Measurements from ENCODE around the gene GALNTL6. TPM values are rescaled to one million over a fixed set of nuclear protein-coding genes. Genes with fewer than 3 reads are reported as not detected.
A peak's percentile ranks its signal among the peaks of the same experiment; 100 is the strongest.

Gene GALNTL6
- total and polyA plus RNA-seq, 2 experiments from 2014 or later: not detected

DNA sequence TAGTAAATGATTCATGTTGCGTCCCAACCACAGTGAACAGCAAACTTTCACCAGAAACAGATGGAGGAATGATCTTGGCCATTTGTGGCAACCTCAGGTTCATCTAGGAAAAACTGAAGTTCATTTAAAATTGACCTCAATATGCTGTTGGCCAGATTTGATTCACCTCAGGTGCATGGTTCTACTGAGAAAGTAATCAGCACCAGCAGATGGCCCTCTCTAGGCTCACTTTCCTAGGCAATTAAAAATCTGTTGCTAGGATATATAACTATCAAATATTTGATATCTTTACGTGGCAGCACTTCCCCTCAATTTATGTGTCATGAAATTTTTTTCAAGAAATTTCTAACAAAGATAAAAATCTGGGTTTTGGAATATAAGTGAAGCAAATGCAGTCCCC lies 344.7 kb downstream of the GALNTL6 start:
- in situ Hi-C loops (cut with MboI): no loop called here
- TF ChIP-seq EZH2 (IDR thresholded peaks at IDR 0.05; ENCODE audit: insufficient read depth, poor library complexity, severe bottlenecking) (no peak), EZH2phosphoT487 (IDR thresholded peaks at IDR 0.05; ENCODE audit: insufficient read depth, low read depth) (no peak)
- WGBS, 2 experiments (ENCODE audit: low coverage in 1 of 2, low lambda C conversion rate in 2 of 2, missing lambda C conversion rate in 2 of 2): 31 to 53% methylated on average over 2 of the region's 2 CpGs

DNA sequence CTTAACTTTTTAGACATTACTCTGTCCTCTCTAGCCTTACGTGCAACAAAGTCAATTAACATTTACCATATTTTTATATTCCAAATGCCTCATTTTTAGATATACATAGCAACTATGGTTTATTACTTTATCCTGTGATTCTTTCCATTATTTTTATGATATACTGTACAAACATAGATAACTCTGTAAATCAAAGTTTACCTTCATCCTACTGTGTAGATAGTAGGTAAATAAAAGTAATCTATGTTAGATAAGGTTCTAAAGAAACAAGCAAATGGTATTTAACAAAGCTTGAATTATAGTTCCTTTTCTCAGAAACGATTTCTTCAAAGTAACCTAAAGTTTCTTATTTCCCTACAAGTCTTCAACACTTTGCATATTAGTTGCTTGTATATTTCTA lies 350.0 kb downstream of the GALNTL6 start:
- TF ChIP-seq EZH2phosphoT487 (IDR thresholded peaks at IDR 0.05; ENCODE audit: insufficient read depth, low read depth) (no peak), EZH2 (IDR thresholded peaks at IDR 0.05; ENCODE audit: insufficient read depth, poor library complexity, severe bottlenecking) (no peak)
- Histone ChIP-seq H3K36me3 (ENCODE audit: low read depth) (no peaks in the 10 kb centered on the region), H3K9ac (no peak overlapping the region), H3K4me1 (ENCODE audit: insufficient read depth) (no peaks in the 10 kb centered on the region), H3K4me3 (no peak overlapping the region), H3K79me2 (ENCODE audit: insufficient read depth) (no peaks in the 10 kb centered on the region), H3K4me2 (ENCODE audit: unreplicated experiment) (no peak overlapping the region), H3F3A (ENCODE audit: insufficient read depth) (no peaks in the 10 kb centered on the region), H3K9me3 (ENCODE audit: low read depth) (no peaks in the 10 kb centered on the region), H2AFZ (no peak overlapping the region), H3K9me2 (ENCODE audit: insufficient read depth) (no peaks in the 10 kb centered on the region), H4K20me1 (ENCODE audit: insufficient read depth) (no peaks in the 10 kb centered on the region), H3K27me3 (replicated peaks; ENCODE audit: insufficient read depth) (no peaks in the 10 kb centered on the region), H3K27ac (no peak overlapping the region)
- 13% methylated on average over 2 of the region's 2 CpGs for WGBS, 2 experiments (ENCODE audit: low coverage in 1 of 2, low lambda C conversion rate in 2 of 2, missing lambda C conversion rate in 2 of 2)
- in situ Hi-C loops (cut with MboI): no loop called here
- DNase-seq: no peak

More for the DNA sequence above, 344.7 kb downstream of the GALNTL6 start:
- H4K20me1 ChIP-seq (ENCODE audit: insufficient read depth): no peaks in the 10 kb centered on the region
- no peak overlapping the region for H3K9ac ChIP-seq
- no peak overlapping the region for H3K4me3 ChIP-seq
- no peak overlapping the region for H3K4me2 ChIP-seq (ENCODE audit: unreplicated experiment)
- no peaks in the 10 kb centered on the region for H3K27me3 ChIP-seq (replicated peaks; ENCODE audit: insufficient read depth)
- H3K36me3 ChIP-seq (ENCODE audit: low read depth): no peaks in the 10 kb centered on the region
- no peak overlapping the region for H3K27ac ChIP-seq
- H3K79me2 ChIP-seq (ENCODE audit: insufficient read depth): no peaks in the 10 kb centered on the region
- DNase-seq: no peak
- H2AFZ ChIP-seq: no peak overlapping the region
- no peaks in the 10 kb centered on the region for H3K9me3 ChIP-seq (ENCODE audit: low read depth)
- H3K9me2 ChIP-seq (ENCODE audit: insufficient read depth): no peaks in the 10 kb centered on the region
- H3F3A ChIP-seq (ENCODE audit: insufficient read depth): no peaks in the 10 kb centered on the region
- no peaks in the 10 kb centered on the region for H3K4me1 ChIP-seq (ENCODE audit: insufficient read depth)

DNA sequence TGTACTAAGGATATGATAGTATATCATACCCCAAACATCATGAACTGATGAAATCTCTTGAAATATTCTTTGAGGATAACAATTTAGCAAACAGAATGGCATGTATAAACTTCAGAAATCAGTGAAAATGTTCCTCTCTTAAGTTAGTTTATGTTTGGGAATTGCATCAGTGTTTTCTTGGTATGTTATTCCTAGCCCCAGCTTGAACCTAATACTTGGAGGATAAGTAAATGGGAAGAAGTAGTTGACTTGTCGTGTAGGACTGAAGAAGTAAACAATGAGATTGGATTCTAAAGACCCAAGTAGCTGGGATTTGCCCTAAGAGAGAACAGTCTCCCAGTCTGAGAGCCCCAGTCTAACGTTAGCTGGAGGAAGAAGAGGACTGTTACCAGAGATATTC lies 355.7 kb downstream of the GALNTL6 start:
- 0 out of 2 replicates have a peak, but pooled peaks cover 3% of the 10 kb centered on the region for H3K9me2 ChIP-seq (ENCODE audit: insufficient read depth)
- TF ChIP-seq EZH2 (IDR thresholded peaks at IDR 0.05; ENCODE audit: insufficient read depth, poor library complexity, severe bottlenecking) (no peak), EZH2phosphoT487 (IDR thresholded peaks at IDR 0.05; ENCODE audit: insufficient read depth, low read depth) (no peak)
- H3K27me3 ChIP-seq (replicated peaks; ENCODE audit: insufficient read depth): no peaks in the 10 kb centered on the region
- no peak for DNase-seq
- H2AFZ ChIP-seq: no peak overlapping the region
- H3K4me1 ChIP-seq (ENCODE audit: insufficient read depth): no peaks in the 10 kb centered on the region
- H3K27ac ChIP-seq: no peak overlapping the region
- H3F3A ChIP-seq (ENCODE audit: insufficient read depth): no peaks in the 10 kb centered on the region
- no peaks in the 10 kb centered on the region for H3K9me3 ChIP-seq (ENCODE audit: low read depth)
- H4K20me1 ChIP-seq (ENCODE audit: insufficient read depth): no peaks in the 10 kb centered on the region
- H3K4me3 ChIP-seq: no peak overlapping the region
- H3K36me3 ChIP-seq (ENCODE audit: low read depth): no peaks in the 10 kb centered on the region
- no peak overlapping the region for H3K4me2 ChIP-seq (ENCODE audit: unreplicated experiment)
- in situ Hi-C loops (cut with MboI): no loop called here
- 22 to 32% methylated on average over 2 of the region's 2 CpGs for WGBS, 2 experiments (ENCODE audit: low coverage in 1 of 2, low lambda C conversion rate in 2 of 2, missing lambda C conversion rate in 2 of 2)
- no peak overlapping the region for H3K9ac ChIP-seq
- H3K79me2 ChIP-seq (ENCODE audit: insufficient read depth): no peaks in the 10 kb centered on the region

DNA sequence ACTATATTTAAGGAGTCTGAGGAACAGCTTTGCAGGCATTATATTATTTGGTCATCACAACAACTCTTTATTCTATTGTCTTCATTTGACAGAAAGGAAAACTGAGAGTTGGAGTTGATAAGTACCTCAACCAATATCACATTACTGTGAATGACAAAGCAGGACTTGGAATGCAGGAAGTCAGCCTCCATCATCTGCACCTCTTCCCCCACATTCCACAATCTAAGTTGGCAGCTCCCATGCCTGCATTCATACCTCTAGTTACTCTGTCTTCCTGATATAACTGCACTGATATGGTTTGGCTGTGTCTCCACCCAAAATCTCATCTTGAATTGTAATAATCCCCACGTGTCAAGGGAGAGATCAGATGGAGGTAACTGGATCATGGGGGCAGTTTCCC lies 356.7 kb downstream of the GALNTL6 start:
- Histone ChIP-seq H2AFZ (no peak overlapping the region), H3F3A (ENCODE audit: insufficient read depth) (no peaks in the 10 kb centered on the region), H3K9ac (no peak overlapping the region), H3K79me2 (ENCODE audit: insufficient read depth) (no peaks in the 10 kb centered on the region), H3K36me3 (ENCODE audit: low read depth) (no peaks in the 10 kb centered on the region), H3K4me3 (no peak overlapping the region), H3K4me2 (ENCODE audit: unreplicated experiment) (no peak overlapping the region), H3K27me3 (replicated peaks; ENCODE audit: insufficient read depth) (no peaks in the 10 kb centered on the region), H4K20me1 (ENCODE audit: insufficient read depth) (no peaks in the 10 kb centered on the region), H3K27ac (no peak overlapping the region), H3K4me1 (ENCODE audit: insufficient read depth) (no peaks in the 10 kb centered on the region), H3K9me3 (ENCODE audit: low read depth) (no peaks in the 10 kb centered on the region), H3K9me2 (ENCODE audit: insufficient read depth) (0 out of 2 replicates have a peak, but pooled peaks cover 3% of the 10 kb centered on the region)
- no peak for TF ChIP-seq EZH2phosphoT487 (IDR thresholded peaks at IDR 0.05; ENCODE audit: insufficient read depth, low read depth)
- TF ChIP-seq EZH2 (IDR thresholded peaks at IDR 0.05; ENCODE audit: insufficient read depth, poor library complexity, severe bottlenecking): no peak
- no peak for DNase-seq
- 29 to 36% methylated on average over 1 of the region's 1 CpG for WGBS, 2 experiments (ENCODE audit: low coverage in 1 of 2, low lambda C conversion rate in 2 of 2, missing lambda C conversion rate in 2 of 2)
- in situ Hi-C loops (cut with MboI): no loop called here

DNA sequence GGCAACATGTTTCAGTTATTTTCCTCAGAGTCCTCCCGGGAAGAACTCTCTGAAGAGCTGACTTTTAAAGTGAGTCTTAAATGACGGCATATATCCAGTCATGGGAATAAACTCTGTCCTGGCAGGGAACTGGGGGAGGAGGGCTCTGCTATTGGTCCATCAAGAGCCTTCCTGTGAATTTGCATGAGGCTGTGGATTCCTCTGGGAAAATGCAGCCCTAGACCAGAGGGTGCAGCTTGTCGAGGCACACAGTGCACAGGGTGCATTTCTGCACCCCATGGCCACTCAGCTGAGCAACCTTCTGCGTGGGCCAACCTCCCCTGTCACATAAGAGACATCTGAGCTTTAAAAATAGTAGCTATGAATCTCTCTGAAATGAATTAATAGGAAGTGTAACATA lies 360.0 kb downstream of the GALNTL6 start:
- Histone ChIP-seq H3K9me2 (ENCODE audit: insufficient read depth) (0 out of 2 replicates have a peak, but pooled peaks cover 3% of the 10 kb centered on the region), H3K79me2 (ENCODE audit: insufficient read depth) (no peaks in the 10 kb centered on the region), H3K4me1 (ENCODE audit: insufficient read depth) (no peaks in the 10 kb centered on the region), H3K27me3 (replicated peaks; ENCODE audit: insufficient read depth) (no peaks in the 10 kb centered on the region), H2AFZ (no peak overlapping the region), H3K9ac (no peak overlapping the region), H3F3A (ENCODE audit: insufficient read depth) (no peaks in the 10 kb centered on the region), H3K27ac (no peak overlapping the region), H3K4me3 (no peak overlapping the region), H3K9me3 (ENCODE audit: low read depth) (no peaks in the 10 kb centered on the region), H4K20me1 (ENCODE audit: insufficient read depth) (no peaks in the 10 kb centered on the region), H3K36me3 (ENCODE audit: low read depth) (no peaks in the 10 kb centered on the region), H3K4me2 (ENCODE audit: unreplicated experiment) (no peak overlapping the region)
- DNase-seq: peak; percentile 10
- no peak for TF ChIP-seq EZH2phosphoT487 (IDR thresholded peaks at IDR 0.05; ENCODE audit: insufficient read depth, low read depth)
- TF ChIP-seq EZH2 (IDR thresholded peaks at IDR 0.05; ENCODE audit: insufficient read depth, poor library complexity, severe bottlenecking): no peak
- WGBS, 2 experiments (ENCODE audit: low coverage in 1 of 2, low lambda C conversion rate in 2 of 2, missing lambda C conversion rate in 2 of 2): 26 to 35% methylated on average over 4 of the region's 4 CpGs
- in situ Hi-C loops (cut with MboI): no loop called here
